Ramos (cell line): ENCODE results near the gene SUMO4.

Source experiments
- in situ Hi-C: fragments of 300-500 bp; cut with MboI; formaldehyde crosslinking; loops from one replicate; pipeline ENCODE4 v1.14.3; 2022; ENCODE audit warnings: low sequenced_read_pairs; ENCODE audit not compliant: unreplicated experiment

Gene SUMO4

GRCh38 chr6:149428606-149429005, 28.5 kb downstream of the SUMO4 start:
- in situ Hi-C loops, result loop anchor here (5.0 to 25.0 kb wide), 3 partner anchors 241 to 866 kb away; no protein-coding TSS in a partner anchor

DNA sequence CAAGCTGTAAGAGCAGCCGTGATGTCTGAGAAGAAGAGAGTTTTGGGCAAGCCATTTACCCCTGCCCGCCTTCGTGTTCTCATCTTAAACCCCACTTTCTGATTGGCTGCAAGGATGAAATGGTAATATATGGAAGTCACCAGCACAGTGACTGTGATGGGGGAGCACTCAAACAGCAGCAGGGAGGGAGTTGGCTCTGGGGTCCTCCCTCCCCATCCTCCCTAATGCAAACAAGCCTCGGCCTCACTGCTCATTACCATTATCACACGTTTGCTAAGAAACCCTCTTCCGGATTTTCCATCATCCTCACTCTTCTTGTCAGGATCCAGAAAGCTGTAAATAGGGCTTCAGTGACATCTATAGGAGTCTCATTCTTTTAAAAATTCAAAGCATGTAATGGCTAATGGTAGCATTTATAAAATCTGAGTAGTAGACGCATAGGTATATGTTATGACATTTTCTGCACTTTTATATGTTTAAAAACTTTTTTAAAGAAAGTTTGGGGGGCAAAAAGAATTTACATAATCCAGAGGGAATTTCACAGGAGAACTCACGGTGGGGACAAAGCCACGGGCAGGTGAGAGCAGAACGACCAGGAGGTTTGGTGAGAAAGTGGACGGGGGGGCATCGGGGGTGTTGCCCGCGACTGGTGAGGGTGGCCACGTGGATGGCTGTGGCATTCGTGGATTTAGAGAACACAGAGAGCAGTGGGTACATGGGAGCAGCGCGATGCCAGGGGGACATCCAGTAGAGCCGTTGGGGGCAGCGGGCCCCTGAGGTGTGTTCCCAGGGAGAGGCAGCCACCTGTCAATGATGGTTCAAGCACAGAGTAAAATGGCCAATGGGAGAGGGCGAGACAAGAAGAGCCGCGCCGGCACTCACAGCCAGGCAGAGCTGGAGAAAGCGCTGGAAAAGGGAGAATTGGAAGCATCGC, 29.6 kb downstream of the SUMO4 start:
- in situ Hi-C loops, result loop anchor here (5.0 to 25.0 kb wide), 4 partner anchors 242 to 867 kb away; no protein-coding TSS in a partner anchor

GRCh38 chr6:149431905-149432775, 32.1 kb downstream of the SUMO4 start:
- in situ Hi-C loops, result loop anchor here (5.0 to 25.0 kb wide), 2 partner anchors 350 to 870 kb away; no protein-coding TSS in a partner anchor

GRCh38 chr6:149433405-149433804, 33.3 kb downstream of the SUMO4 start:
- in situ Hi-C loops, result loop anchor here (5.0 to 25.0 kb wide), 2 partner anchors 351 to 871 kb away; no protein-coding TSS in a partner anchor

DNA sequence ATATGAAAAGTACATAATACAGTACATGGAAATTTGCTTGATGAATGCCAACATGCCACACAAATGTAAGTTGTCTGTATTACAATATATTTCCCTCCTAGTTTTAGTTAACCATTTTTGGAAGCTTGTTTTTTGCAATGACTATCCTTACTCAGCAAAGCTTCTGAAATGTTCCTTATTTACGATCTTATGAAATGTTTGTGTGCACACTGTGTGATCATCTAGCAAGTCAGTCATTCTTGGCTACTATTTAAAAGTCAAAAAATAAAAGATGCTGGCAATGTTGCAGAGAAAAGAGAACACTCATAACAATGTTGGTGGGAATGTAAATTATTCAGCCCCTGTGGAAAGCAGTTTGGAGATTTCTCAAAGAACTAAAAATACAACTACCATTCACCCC, 33.8 kb downstream of the SUMO4 start:
- in situ Hi-C loops, result loop anchor here (5.0 to 25.0 kb wide), 2 partner anchors 352 to 872 kb away; no protein-coding TSS in a partner anchor

- in situ Hi-C loops, result loop anchor here (25.0 kb wide), 1 partner anchor 874 kb away; no protein-coding TSS in a partner anchor
Measured at GRCh38 chr6:149435919-149436586, 36.0 kb downstream of the SUMO4 start.

DNA sequence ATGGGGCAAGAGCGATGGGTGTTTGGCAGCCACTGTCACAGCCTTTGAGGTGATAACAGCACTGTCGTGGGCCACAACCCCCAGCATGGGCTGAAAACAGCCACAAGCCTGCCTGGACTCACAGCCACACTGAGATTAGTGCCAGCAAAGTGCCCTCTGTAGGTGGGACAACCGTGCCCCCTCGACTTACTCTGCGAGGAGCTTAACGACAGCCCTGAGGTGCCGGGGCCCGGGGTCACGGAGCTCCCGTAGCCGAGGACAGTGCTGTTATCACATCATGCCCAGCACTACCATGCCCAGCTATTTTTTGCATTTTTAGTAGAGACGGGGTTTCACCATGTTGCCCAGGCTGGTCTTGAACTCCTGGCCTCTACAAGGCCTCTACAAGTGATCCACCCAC, 36.6 kb downstream of the SUMO4 start:
- in situ Hi-C loops, result loop anchor here (25.0 kb wide), 1 partner anchor 874 kb away; no protein-coding TSS in a partner anchor

DNA sequence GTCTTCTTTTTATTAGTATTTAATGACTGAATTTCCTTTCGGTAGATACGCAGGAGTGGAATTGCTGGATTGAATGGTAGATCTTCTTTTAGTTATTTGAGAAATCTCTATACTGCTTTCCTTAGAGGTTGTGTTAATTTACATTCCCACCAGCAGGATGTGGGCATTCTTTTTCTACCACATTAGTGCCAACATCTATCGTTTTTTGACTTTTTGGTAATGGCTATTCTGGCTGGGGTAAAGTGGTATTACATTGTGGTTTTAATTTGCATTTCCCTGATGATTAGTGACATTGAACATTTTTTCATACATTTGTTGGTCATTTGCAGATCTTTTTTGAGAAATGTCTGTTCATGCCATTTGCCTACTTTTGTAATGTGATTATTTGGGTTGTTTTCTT, 37.1 kb downstream of the SUMO4 start:
- in situ Hi-C loops, result loop anchor here (25.0 kb wide), 1 partner anchor 875 kb away; no protein-coding TSS in a partner anchor

DNA sequence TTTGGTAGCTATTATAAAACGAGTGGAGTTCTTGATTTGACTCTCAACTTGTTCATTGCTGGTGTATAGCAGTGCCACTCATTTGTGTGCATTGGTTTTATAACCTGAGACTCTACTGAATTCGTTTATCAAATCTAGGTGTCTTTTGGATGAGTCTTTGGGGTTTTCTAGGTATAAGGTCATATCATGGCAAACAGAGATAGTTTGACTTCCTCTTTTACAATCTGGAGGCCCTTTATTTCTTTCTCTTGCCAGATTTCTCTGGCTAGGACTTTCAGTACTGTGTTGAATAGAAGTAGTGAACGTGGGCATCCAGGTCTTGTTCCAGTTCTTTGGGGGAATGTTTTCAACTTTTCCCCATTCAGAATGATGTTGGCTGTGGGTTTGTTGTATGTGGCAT, 38.8 kb downstream of the SUMO4 start:
- in situ Hi-C loops, result loop anchor here (25.0 kb wide), 1 partner anchor 877 kb away; no protein-coding TSS in a partner anchor

DNA sequence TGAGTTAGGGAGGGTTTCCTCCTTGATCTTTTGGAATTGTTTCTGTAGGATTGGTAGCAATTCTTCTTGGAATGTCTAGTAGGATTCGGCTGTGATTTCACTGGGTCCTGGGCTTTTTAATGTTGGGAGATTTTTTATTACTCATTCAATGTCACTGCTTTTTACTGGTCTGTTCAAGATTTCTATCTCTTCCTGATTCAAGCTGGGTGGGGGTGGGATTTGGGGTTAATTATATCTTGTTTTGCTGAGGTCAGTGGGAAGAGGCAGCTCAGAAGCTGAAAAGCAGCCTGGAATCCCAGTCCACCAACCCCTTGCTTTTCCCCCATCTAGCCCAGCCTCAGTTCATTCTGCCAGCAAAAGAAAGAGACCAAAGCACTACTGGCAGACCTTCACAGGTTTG, 39.6 kb downstream of the SUMO4 start:
- in situ Hi-C loops, result loop anchor here (25.0 kb wide), 1 partner anchor 877 kb away; no protein-coding TSS in a partner anchor

GRCh38 chr6:149440735-149441671, 40.9 kb downstream of the SUMO4 start:
- in situ Hi-C loops, result loop anchor here (25.0 kb wide), 1 partner anchor 879 kb away; no protein-coding TSS in a partner anchor

- in situ Hi-C loops, result loop anchor here (25.0 kb wide), 1 partner anchor 879 kb away; no protein-coding TSS in a partner anchor
Measured at GRCh38 chr6:149441740-149442139, 41.7 kb downstream of the SUMO4 start.

DNA sequence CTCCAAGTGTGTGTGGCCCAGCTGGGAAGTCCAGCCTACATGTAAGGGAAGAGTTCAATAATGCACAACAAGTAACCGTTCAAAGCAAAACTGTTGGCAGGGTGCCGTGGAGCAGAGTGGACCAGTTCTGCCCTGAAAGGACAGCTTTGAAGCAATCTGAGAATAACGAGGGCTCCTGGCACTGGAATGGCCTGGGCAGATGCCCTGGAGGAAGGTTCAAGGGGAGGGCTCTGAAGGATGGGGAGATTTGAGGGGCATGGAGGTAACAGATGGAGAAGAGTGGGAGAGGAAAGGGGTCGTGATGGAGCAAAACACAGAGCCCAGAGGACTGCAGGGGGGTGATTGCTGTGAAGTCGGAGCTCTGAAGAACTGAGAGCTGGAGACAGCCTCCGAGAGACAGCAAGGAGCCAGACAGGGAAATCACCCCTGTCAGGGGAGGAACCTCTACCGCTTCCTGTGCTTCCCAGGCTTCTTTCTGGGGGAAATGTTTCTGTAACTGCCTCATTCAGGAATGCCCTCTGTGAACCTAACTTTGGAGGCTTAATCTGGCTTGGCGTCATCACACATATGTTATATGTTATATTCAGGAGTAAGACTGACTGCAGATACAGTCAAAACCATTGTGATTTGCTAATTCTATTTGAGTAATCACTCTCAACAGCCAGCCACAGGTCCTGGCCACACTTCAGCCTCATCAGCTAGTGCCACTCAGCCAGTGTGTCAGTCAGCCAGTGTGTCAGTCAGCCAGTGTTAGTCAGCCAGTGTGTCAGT, 43.5 kb downstream of the SUMO4 start:
- in situ Hi-C loops, result loop anchor here (25.0 kb wide), 1 partner anchor 881 kb away; no protein-coding TSS in a partner anchor

GRCh38 chr6:149444360-149445094, 44.5 kb downstream of the SUMO4 start:
- in situ Hi-C loops, result loop anchor here (25.0 kb wide), 1 partner anchor 882 kb away; no protein-coding TSS in a partner anchor

DNA sequence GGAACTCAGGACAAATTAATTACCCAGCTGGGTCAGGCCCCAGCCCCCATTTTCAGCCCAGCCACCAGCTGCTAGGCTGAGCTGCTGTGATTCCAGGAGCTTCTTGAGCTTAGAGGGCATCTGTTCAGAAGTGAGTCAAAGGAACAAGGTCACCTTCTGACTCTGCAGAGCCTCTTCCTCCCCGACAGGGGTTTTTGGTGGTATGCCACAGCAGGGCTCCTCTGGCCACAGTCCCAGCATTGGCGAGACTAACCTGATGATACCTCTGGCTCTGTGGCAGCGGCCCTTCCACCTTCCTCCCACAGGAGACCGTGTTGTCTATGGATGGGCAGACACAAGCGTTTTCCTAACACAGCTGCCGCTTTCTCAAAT, 45.0 kb downstream of the SUMO4 start:
- in situ Hi-C loops, result loop anchor here (25.0 kb wide), 1 partner anchor 883 kb away; no protein-coding TSS in a partner anchor

GRCh38 chr6:149445573-149445972, 45.5 kb downstream of the SUMO4 start:
- in situ Hi-C loops, result loop anchor here (25.0 kb wide), 1 partner anchor 883 kb away; no protein-coding TSS in a partner anchor
